ENCODE results near the gene SPSB2.
"Not testable (repeated sequence)": the region's sequence is repeated elsewhere in the genome, so short reads cannot be mapped to it uniquely, and the experiment has no call there.

SPSB2 gene

GRCh38 chr12:6899837-6900519 lies 26.9 kb upstream of the SPSB2 start:
- DNase-seq: no peak

GRCh38 chr12:6899427-6899826 lies 26.3 kb upstream of the SPSB2 start:
- DNase-seq: no peak

- DNase-seq: no peak
Observed at GRCh38 chr12:6896846-6897435, 23.8 kb upstream of the SPSB2 start.

GRCh38 chr12:6894321-6894720 lies 21.2 kb upstream of the SPSB2 start:
- DNase-seq: no peak

- DNase-seq: not testable (repeated sequence)
Observed at GRCh38 chr12:6892683-6893082, 19.6 kb upstream of the SPSB2 start.

GRCh38 chr12:6891646-6892001 lies 18.5 kb upstream of the SPSB2 start:
- DNase-seq: no peak

- DNase-seq: peak; percentile 99
Observed at GRCh38 chr12:6890789-6891645, 17.9 kb upstream of the SPSB2 start.

- not testable (repeated sequence) for DNase-seq
Observed at GRCh38 chr12:6889775-6890573, 16.9 kb upstream of the SPSB2 start.

- not testable (repeated sequence) for DNase-seq
Observed at GRCh38 chr12:6888794-6889193, 15.7 kb upstream of the SPSB2 start.

GRCh38 chr12:6888360-6888759 lies 15.3 kb upstream of the SPSB2 start:
- DNase-seq: no peak

- no peak for DNase-seq
Observed at GRCh38 chr12:6887460-6887859, 14.4 kb upstream of the SPSB2 start.

GRCh38 chr12:6886206-6886999 lies 13.3 kb upstream of the SPSB2 start:
- DNase-seq: not testable (repeated sequence)

- no peak for DNase-seq
Observed at GRCh38 chr12:6884539-6884938, 11.4 kb upstream of the SPSB2 start.

GRCh38 chr12:6883683-6884082 lies 10.6 kb upstream of the SPSB2 start:
- DNase-seq: no peak

- DNase-seq: no peak
Observed at GRCh38 chr12:6883252-6883651, 10.1 kb upstream of the SPSB2 start.

GRCh38 chr12:6879824-6880223 lies 6.7 kb upstream of the SPSB2 start:
- DNase-seq: not testable (repeated sequence)

- DNase-seq: not testable (repeated sequence)
Observed at GRCh38 chr12:6874015-6874368, 889 bp upstream of the SPSB2 start.

- peak; percentile 92 for DNase-seq
Observed at GRCh38 chr12:6872073-6873048, 742 bp downstream of the SPSB2 start.

- peak; percentile 10 for DNase-seq
Observed at GRCh38 chr12:6871052-6871957, 1.8 kb downstream of the SPSB2 start.

GRCh38 chr12:6870304-6870703 lies 2.8 kb downstream of the SPSB2 start:
- not testable (repeated sequence) for DNase-seq
